Melanocyte of skin (primary cell): ENCODE results near the gene CAMLG. TPM values are rescaled to one million over a fixed set of nuclear protein-coding genes. Genes with fewer than 3 reads are reported as not detected.

Experiments
- small RNA-seq, 2 donors: library from RNA; depleted of rRNA; stranded (forward); fragments of <200 nt; gene quantifications; one replicate each; pipeline ENCODE3, GENCODE V24; 2012
- total RNA-seq, 2 donors: library from RNA; depleted of rRNA; stranded (reverse); fragments of >200 nt; gene quantifications; 2 replicates each; pipeline ENCODE4 v1.2.3, GENCODE V29; 2012

Gene CAMLG
- 10 to 100 TPM; 19.3 to 23.0 TPM for total RNA-seq

GRCh38 chr5:134738133-134738962, at the start of gene CAMLG:
CAMLG (plus strand) TSS chr5:134738548; CDS start chr5:134738621, 73 bp downstream.

GRCh38 chr5:134758504-134759341, 20.4 kb downstream of the CAMLG start, which contains the start of gene DDX46:
DDX46 (plus strand) TSS chr5:134758779; CDS start chr5:134758939, 160 bp downstream.

Small RNA genes lying within 50 kb of the gene (small RNA-seq; reads per million reads assigned to genes)
- gene RNU6-1164P (0 to 0.04 reads per million in 2 donors), gene RNU6-757P (0.04 to 0.06 reads per million in 2 donors)

Other genes with a start within 250 kb of the CAMLG start
- 10 to 100 TPM; 54.3 to 59.2 TPM for gene JADE2, start 212.9 kb upstream of the CAMLG start, total RNA-seq
- gene SAR1B, start 105.7 kb upstream of the CAMLG start, total RNA-seq, result 10 to 100 TPM; 31.3 to 39.3 TPM
- 10 to 100 TPM; 22.4 to 30.6 TPM for gene SEC24A, start 89.8 kb upstream of the CAMLG start, total RNA-seq
- gene DDX46, start 20.2 kb downstream of the CAMLG start, total RNA-seq, result 10 to 100 TPM; 15.1 to 25.0 TPM
- 10 to 100 TPM; 38.6 to 44.4 TPM for gene C5orf24, start 107.4 kb downstream of the CAMLG start, total RNA-seq
- gene TXNDC15, start 135.8 kb downstream of the CAMLG start, total RNA-seq, result 10 to 100 TPM; 42.7 to 53.3 TPM
- gene PCBD2, start 166.6 kb downstream of the CAMLG start, total RNA-seq, result 1 to 10 TPM; 3.1 to 5.3 TPM
- gene CATSPER3, start 229.4 kb downstream of the CAMLG start, total RNA-seq, result not detected